Activated CD8-positive, alpha-beta memory T cell treated with anti-CD3 and anti-CD28 coated beads, Interleukin-2, amount 50 U/mL, for 48 hours (primary cell): ENCODE results near the gene ANO10.
"Not testable (repeated sequence)": the region's sequence is repeated elsewhere in the genome, so short reads cannot be mapped to it uniquely, and the experiment has no call there.

ENCODE experiments used
- DNase-seq: peaks from one replicate; pipeline ENCODE4 v3.0.0-alpha.2; 2020

ANO10 gene

DNA sequence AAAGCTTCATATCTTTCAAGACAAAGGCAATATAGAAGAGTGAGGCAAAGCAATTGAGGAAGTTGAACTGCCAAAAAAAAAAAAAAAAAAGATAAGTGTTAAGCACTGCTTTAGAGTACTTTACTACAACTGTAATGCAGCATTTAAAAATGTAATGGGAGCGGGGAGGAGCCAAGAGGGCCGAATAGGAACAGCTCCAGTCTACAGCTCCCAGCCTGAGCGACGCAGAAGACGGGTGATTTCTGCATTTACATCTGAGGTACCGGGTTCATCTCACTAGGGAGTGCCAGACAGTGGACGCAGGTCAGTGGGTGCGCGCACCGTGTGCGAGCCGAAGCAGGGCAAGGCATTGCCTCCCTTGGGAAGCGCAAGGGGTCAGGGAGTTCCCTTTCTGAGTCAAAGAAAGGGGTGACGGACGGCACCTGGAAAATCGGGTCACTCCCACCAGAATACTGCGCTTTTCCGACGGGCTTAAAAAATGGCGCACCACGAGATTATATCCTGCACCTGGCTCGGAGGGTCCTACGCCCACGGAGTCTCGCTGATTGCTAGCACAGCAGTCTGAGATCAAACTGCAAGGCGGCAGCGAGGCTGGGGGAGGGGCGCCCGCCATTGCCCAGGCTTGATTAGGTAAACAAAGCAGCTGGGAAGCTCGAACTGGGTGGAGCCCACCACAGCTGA is 56.0 kb downstream of the ANO10 start:
- DNase-seq = not testable (repeated sequence)

DNA sequence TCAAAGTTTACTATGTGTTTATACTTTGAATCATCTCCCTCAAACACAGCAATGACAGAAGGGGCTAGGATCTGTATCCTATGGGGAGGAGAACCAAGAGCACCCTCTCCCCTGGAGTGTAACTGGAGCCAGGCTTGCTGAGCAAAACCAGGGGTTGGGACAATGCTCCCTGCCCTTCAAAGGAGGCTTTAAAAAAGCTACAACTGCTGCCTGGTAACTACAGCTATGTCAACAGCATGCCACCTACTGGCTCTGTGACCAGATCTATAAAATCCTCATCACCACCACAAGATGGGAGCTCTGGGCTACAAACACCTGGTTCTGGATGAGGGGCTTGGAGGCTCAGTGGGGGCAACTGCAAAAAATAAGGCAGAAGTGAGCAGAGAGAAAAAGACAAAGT is 61.9 kb downstream of the ANO10 start:
- DNase-seq = no peak

GRCh38 chr3:43558171-43558570 is 63.6 kb downstream of the ANO10 start:
- DNase-seq = no peak

GRCh38 chr3:43549626-43550290 is 72.1 kb downstream of the ANO10 start:
- DNase-seq = no peak

GRCh38 chr3:43544277-43544676 is 77.5 kb downstream of the ANO10 start:
- not testable (repeated sequence) for DNase-seq

DNA sequence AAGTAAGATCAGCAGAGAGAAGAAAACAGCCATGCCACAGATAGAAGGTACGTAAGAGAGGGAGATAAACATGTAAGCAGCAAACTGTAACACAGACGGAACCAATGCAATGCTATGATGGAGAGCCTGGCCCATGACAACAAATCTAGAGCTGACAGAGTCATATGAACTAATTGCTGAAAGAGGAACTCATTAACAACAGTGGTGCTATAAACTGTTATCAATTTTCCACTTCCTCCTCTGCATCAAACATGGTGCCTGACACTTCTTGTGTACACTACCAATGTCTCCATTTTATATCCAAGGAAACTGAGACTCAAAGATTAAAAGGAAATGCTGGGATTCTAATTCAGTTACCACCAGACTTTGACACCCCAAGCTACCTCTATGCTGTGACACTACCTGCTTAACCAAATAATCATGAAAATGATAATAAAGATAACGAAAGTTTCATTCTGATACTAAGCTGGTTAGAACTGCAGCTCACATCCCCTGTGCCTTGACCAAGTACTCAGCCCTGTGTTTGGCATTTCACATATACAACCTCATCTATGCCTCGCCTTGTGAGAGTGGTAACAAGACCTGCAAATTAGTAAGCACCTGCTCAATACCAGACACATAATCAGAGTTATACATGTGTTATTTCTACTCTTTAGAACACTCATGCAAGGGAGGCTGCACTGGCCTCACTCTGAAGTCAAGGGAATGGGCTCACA is 79.3 kb downstream of the ANO10 start:
- DNase-seq = no peak

GRCh38 chr3:43540624-43541023 is 81.2 kb downstream of the ANO10 start:
- DNase-seq = no peak

- no peak for DNase-seq
These were observed 82.5 kb downstream of the ANO10 start for GRCh38 chr3:43539321-43539720.

DNA sequence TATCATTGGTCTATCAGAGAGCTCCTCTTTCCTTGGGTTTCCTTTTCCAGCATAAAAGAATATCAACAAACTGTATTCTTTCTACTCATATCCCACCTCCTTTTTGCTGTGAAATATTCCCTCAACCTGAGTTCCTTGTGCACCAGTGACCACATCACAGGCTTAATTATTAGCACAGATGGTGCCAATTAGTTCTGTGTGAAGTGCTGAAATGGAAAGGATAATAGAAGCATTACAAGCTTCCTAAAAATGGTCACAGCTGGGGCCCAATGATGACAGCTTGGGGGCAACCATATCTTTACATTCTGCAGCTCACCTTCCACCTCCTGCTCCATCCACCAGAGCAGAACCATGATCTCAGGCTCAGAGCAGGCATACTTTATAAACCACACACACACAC is 84.6 kb downstream of the ANO10 start:
- no peak for DNase-seq

- DNase-seq = no peak
These were observed 87.1 kb downstream of the ANO10 start for GRCh38 chr3:43534675-43535074.

GRCh38 chr3:43533009-43533408 is 88.8 kb downstream of the ANO10 start:
- DNase-seq = no peak

- DNase-seq = no peak
These were observed 90.0 kb downstream of the ANO10 start for GRCh38 chr3:43531835-43532234.

GRCh38 chr3:43528498-43529099 is 93.2 kb downstream of the ANO10 start:
- no peak for DNase-seq

DNA sequence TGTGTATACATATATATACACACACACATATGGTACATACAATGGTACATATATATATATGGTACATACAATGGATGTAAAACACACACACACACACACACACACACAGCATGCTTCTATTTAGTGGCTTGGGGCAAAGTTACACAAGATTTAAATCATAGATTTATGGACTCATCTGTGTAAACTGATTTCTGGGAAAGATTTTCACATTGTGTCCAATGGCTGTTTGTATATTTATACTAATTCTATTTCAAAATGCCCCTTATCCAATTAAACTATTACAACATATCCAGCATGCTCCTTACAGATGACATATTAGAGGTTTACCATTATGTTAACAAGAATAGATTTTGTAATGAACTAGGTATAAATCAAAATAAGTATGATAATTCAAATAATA is 94.9 kb downstream of the ANO10 start:
- no peak for DNase-seq

GRCh38 chr3:43525941-43526607 is 95.7 kb downstream of the ANO10 start:
- DNase-seq = no peak

GRCh38 chr3:43525386-43525785 is 96.4 kb downstream of the ANO10 start:
- no peak for DNase-seq

GRCh38 chr3:43523454-43524053 is 98.3 kb downstream of the ANO10 start:
- DNase-seq = peak; percentile 58

- no peak for DNase-seq
These were observed 99.0 kb downstream of the ANO10 start for GRCh38 chr3:43522727-43523362.

DNA sequence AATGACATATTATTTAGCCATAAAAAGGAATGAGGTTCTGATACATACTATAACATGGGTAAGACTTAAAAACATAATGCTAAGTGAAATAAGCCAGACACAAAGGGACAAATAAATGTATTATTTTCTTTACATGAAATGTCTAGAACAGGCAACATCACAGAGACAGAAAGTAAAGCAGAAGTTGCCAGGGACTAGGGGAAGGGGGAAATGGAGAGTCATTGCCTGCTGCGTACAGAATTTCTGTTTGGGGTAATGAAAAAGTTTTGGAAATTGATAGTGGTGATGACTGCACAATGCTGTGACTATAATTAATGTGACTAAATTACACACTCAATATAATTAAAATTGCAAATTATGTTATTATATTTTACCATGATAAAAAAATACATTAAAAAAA is 99.9 kb downstream of the ANO10 start:
- DNase-seq = no peak

GRCh38 chr3:43518515-43518914 is 103.3 kb downstream of the ANO10 start:
- DNase-seq = not testable (repeated sequence)

DNA sequence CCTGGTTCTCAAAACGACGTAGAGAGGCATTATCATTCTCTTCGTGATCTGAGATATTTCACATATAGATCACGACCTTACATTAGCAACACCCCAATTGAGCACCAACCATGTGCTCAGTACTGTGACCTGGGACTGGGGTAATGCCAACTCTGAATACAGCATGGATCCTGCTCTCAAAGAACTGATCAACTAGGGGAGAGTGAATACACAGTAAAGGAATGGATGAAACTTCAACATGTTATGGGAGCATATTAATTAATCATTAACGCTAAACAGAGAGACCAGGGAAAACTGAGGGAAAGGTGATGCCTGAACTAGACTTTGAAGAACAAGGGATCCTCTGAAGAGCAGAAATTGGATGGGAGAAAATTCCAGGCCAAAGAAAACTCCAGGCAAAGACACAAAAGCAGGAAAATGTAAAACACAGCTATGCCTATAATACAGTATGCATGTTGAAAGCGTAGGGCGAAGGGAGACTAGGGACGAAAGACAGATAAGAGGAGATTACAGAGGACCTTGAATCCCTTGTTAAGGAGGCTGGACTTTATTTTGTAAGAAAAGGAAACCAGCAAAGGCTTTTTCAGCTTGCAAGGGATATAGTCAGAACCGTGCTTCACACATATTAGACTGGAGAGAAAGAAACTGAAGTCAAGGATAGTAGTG is 105.7 kb downstream of the ANO10 start:
- no peak for DNase-seq
